Fibroblast of lung (primary cell): ENCODE results near the gene SLC17A9.

Experiments used
- EZH2 ChIP-seq: IDR thresholded peaks from 2 replicates; pipeline ENCODE4 v1.5.1; 2012; ENCODE audit warnings: low read length, control low read depth, mild to moderate bottlenecking; ENCODE audit errors: missing control alignments
- TF ChIP-seq, protein P1 (sequence below), 2 donors: IDR thresholded peaks in 1 of 2; conservative IDR thresholded peaks in 1 of 2; 1 replicate in 1 of 2; 2 replicates in 1 of 2; pipeline ENCODE4 v1.5.1; 2011 to 2012; ENCODE audit warnings: low read length in 2 of 2, control low read depth in 1 of 2, inconsistent platforms in 1 of 2, low read depth in 1 of 2, mild to moderate bottlenecking in 1 of 2

DNA sequence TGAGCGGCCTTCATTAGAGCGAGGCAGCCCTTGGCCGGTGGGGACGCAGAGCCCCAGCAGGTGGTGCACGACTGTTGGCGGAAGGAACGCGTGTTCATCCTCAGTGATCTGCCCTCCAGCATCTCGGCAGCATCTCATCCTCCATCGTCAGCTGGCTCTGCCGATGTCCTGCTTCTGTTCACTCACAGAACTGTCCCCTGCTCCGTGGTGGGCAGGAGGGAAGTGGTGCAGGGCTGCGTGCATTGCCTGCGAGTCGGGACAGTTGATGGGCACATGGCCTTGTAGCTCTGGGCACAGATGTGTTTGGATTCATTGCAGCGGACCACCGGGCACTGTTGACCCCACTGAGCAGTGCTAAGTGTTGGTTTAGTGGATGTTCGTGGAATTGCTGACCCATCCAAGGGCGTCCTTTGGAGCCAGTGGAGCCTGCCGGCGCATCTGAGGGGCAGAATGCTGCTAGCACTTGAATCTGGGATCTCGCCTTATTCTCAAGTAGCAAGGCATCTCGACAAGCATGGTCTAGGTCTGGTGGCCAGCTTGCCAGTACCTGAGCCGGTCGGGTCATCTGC is 6.7 kb upstream of the SLC17A9 start:
- TF ChIP-seq, protein P1, sequence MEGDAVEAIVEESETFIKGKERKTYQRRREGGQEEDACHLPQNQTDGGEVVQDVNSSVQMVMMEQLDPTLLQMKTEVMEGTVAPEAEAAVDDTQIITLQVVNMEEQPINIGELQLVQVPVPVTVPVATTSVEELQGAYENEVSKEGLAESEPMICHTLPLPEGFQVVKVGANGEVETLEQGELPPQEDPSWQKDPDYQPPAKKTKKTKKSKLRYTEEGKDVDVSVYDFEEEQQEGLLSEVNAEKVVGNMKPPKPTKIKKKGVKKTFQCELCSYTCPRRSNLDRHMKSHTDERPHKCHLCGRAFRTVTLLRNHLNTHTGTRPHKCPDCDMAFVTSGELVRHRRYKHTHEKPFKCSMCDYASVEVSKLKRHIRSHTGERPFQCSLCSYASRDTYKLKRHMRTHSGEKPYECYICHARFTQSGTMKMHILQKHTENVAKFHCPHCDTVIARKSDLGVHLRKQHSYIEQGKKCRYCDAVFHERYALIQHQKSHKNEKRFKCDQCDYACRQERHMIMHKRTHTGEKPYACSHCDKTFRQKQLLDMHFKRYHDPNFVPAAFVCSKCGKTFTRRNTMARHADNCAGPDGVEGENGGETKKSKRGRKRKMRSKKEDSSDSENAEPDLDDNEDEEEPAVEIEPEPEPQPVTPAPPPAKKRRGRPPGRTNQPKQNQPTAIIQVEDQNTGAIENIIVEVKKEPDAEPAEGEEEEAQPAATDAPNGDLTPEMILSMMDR (conservative IDR thresholded peaks at IDR 0.05 in 1 of 2, IDR thresholded peaks at IDR 0.05 in 1 of 2; ENCODE audit: low read depth in 1 of 2, low read length in 2 of 2), result no peak
- no peak for TF ChIP-seq EZH2
